ENCODE measurements around the gene LAMC1.

The LAMC1 gene

DNA sequence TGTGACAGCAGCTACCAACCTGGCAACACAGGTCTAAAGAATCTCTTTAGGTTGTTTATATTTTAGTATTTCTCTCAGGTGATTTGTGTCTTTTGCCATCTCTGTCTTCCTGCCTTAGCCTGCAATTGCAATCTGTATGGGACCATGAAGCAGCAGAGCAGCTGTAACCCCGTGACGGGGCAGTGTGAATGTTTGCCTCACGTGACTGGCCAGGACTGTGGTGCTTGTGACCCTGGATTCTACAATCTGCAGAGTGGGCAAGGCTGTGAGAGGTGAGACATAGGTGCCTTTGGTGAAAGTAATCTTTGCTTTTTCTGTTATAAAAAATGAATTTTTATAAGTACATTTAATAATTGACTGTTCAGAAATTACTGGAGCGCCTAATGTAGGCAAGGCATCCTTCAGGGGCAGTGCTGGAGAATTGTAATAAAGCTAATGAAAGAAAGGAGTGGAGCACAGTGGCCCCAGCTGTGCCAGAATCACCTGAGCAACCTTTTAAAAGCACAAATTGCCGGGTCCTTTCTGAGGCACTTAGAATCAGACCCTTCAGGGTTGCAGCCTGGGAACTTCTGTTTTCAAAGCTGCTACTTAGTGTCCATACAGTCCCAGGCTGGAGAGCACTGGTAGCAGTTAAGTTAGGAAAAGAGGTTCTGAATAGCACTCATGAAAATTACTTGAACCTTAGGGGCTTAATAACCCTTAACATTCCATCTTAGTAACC lies 102.2 kb downstream of the LAMC1 start (continued):
- no peak for TF ChIP-seq SCRT2 (tag by site-specific recombination; IDR thresholded peaks at IDR 0.05)
- TF ChIP-seq ZNF366 (tag by site-specific recombination; conservative IDR thresholded peaks at IDR 0.05) = no peak
- no peak for TF ChIP-seq ZNF214 (tag by site-specific recombination; IDR thresholded peaks at IDR 0.05; ENCODE audit: borderline replicate concordance)
- no peak for TF ChIP-seq ZNF623 (tag by site-specific recombination; IDR thresholded peaks at IDR 0.05)
- no peak for TF ChIP-seq GLI2 (tag by site-specific recombination; IDR thresholded peaks at IDR 0.05; ENCODE audit: borderline replicate concordance, low read depth)
- no peak for TF ChIP-seq ZNF777 (tag by site-specific recombination; IDR thresholded peaks at IDR 0.05; ENCODE audit: borderline replicate concordance)
- no peak for TF ChIP-seq ZNF530 (tag by site-specific recombination; IDR thresholded peaks at IDR 0.05; ENCODE audit: low read depth)
- no peak for TF ChIP-seq ZNF776 (tag by site-specific recombination; IDR thresholded peaks at IDR 0.05; ENCODE audit: borderline replicate concordance)

DNA sequence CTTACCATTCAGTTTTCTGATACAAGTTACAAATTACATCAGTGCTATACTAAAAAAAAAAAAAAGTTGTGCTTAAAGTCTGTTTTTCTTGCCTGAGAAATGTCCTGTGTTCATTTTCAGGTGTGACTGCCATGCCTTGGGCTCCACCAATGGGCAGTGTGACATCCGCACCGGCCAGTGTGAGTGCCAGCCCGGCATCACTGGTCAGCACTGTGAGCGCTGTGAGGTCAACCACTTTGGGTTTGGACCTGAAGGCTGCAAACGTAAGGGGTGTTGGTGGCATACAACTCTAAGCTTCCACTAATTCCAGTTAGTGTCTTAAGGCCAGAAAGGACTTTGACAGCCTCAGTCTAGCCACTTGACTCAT lies 102.8 kb downstream of the LAMC1 start:
- Histone ChIP-seq H3K4me1 (ENCODE audit: control insufficient read depth, insufficient read depth, low read length) (no peaks in the 10 kb centered on the region), H3K27ac (ENCODE audit: extremely low read depth, low read depth, low read length) (no peak overlapping the region), H3K9me3 (ENCODE audit: control insufficient read depth, insufficient read depth, low read depth, low read length) (no peaks in the 10 kb centered on the region), H3K36me3 (ENCODE audit: control insufficient read depth in 2 of 2, insufficient read depth in 1 of 2, low read length in 2 of 2) (peaks cover 38 to 90% of the 10 kb centered on the region in 2 experiments), H3K4me3 (ENCODE audit: low read depth, low read length) (no peak overlapping the region)
- TF ChIP-seq, protein P1, sequence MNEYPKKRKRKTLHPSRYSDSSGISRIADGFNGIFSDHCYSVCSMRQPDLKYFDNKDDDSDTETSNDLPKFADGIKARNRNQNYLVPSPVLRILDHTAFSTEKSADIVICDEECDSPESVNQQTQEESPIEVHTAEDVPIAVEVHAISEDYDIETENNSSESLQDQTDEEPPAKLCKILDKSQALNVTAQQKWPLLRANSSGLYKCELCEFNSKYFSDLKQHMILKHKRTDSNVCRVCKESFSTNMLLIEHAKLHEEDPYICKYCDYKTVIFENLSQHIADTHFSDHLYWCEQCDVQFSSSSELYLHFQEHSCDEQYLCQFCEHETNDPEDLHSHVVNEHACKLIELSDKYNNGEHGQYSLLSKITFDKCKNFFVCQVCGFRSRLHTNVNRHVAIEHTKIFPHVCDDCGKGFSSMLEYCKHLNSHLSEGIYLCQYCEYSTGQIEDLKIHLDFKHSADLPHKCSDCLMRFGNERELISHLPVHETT (tag by site-specific recombination; IDR thresholded peaks at IDR 0.05) = no peak
- TF ChIP-seq, protein P2, sequence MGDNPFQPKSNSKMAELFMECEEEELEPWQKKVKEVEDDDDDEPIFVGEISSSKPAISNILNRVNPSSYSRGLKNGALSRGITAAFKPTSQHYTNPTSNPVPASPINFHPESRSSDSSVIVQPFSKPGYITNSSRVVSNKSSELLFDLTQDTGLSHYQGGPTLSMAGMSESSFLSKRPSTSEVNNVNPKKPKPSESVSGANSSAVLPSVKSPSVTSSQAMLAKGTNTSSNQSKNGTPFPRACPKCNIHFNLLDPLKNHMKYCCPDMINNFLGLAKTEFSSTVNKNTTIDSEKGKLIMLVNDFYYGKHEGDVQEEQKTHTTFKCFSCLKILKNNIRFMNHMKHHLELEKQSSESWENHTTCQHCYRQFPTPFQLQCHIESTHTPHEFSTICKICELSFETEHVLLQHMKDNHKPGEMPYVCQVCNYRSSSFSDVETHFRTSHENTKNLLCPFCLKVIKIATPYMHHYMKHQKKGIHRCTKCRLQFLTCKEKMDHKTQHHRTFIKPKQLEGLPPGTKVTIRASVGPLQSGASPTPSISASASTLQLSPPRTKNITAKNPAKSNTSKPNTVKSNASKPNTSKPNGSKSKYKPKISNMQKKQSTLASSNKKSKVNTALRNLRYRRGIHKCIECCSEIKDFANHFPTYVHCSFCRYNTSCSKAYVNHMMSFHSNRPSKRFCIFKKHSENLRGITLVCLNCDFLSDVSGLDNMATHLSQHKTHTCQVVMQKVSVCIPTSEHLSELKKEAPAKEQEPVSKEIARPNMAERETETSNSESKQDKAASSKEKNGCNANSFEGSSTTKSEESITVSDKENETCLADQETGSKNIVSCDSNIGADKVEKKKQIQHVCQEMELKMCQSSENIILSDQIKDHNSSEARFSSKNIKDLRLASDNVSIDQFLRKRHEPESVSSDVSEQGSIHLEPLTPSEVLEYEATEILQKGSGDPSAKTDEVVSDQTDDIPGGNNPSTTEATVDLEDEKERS (tag by site-specific recombination; IDR thresholded peaks at IDR 0.05) = no peak
- TF ChIP-seq, protein P3, sequence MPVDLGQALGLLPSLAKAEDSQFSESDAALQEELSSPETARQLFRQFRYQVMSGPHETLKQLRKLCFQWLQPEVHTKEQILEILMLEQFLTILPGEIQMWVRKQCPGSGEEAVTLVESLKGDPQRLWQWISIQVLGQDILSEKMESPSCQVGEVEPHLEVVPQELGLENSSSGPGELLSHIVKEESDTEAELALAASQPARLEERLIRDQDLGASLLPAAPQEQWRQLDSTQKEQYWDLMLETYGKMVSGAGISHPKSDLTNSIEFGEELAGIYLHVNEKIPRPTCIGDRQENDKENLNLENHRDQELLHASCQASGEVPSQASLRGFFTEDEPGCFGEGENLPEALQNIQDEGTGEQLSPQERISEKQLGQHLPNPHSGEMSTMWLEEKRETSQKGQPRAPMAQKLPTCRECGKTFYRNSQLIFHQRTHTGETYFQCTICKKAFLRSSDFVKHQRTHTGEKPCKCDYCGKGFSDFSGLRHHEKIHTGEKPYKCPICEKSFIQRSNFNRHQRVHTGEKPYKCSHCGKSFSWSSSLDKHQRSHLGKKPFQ (tag by site-specific recombination; IDR thresholded peaks at IDR 0.05) = no peak
- TF ChIP-seq ZNF121 (tag by site-specific recombination; IDR thresholded peaks at IDR 0.05) = no peak
- no peak for TF ChIP-seq ZNF544 (tag by site-specific recombination; IDR thresholded peaks at IDR 0.05)
- no peak for TF ChIP-seq ZNF791 (tag by site-specific recombination; IDR thresholded peaks at IDR 0.05)
- TF ChIP-seq SP7 (tag by site-specific recombination; IDR thresholded peaks at IDR 0.05) = no peak
- TF ChIP-seq ZNF148 (tag by site-specific recombination; IDR thresholded peaks at IDR 0.05; ENCODE audit: borderline replicate concordance) = no peak
- no peak for TF ChIP-seq ZNF792 (tag by site-specific recombination; IDR thresholded peaks at IDR 0.05)
- no peak for TF ChIP-seq ZNF16 (tag by site-specific recombination; IDR thresholded peaks at IDR 0.05; ENCODE audit: low read depth)
- no peak for TF ChIP-seq ZNF626 (tag by site-specific recombination; IDR thresholded peaks at IDR 0.05)
- no peak for TF ChIP-seq ZNF362 (tag by site-specific recombination; IDR thresholded peaks at IDR 0.05)
- no peak for TF ChIP-seq SCRT1 (tag by site-specific recombination; IDR thresholded peaks at IDR 0.05; ENCODE audit: borderline replicate concordance)
- TF ChIP-seq ZNF24 (tag by site-specific recombination; IDR thresholded peaks at IDR 0.05) = no peak
- POLR2A ChIA-PET = no interaction called here
- CTCF ChIA-PET = interaction anchor here (0.6 kb wide), 1 partner anchor 21 kb away, joined by 3 read pairs; no protein-coding TSS in a partner anchor

Measured in HEK293 (cell line).